ENCODE measurements around the gene WDCP.

GRCh38 chr2:24049485-24050021 lies 2.4 kb upstream of the WDCP start, which contains the start of gene FKBP1B:
- no peak for TF ChIP-seq POLR2A (IDR thresholded peaks at IDR 0.05)
- TF ChIP-seq, protein P1, sequence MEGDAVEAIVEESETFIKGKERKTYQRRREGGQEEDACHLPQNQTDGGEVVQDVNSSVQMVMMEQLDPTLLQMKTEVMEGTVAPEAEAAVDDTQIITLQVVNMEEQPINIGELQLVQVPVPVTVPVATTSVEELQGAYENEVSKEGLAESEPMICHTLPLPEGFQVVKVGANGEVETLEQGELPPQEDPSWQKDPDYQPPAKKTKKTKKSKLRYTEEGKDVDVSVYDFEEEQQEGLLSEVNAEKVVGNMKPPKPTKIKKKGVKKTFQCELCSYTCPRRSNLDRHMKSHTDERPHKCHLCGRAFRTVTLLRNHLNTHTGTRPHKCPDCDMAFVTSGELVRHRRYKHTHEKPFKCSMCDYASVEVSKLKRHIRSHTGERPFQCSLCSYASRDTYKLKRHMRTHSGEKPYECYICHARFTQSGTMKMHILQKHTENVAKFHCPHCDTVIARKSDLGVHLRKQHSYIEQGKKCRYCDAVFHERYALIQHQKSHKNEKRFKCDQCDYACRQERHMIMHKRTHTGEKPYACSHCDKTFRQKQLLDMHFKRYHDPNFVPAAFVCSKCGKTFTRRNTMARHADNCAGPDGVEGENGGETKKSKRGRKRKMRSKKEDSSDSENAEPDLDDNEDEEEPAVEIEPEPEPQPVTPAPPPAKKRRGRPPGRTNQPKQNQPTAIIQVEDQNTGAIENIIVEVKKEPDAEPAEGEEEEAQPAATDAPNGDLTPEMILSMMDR (IDR thresholded peaks at IDR 0.05), result no peak
